B cell (primary cell): ENCODE results near the gene SLC4A1.

Source experiments
- EZH2 ChIP-seq: IDR thresholded peaks from 2 replicates; pipeline ENCODE4 v1.6.1; 2012; ENCODE audit warnings: borderline replicate concordance, low read depth, mild to moderate bottlenecking, moderate library complexity, low read length; ENCODE audit not compliant: insufficient read depth, poor library complexity, severe bottlenecking
- TF ChIP-seq, protein P1 (sequence below): fragments of 200-600 bp; IDR thresholded peaks from one replicate; pipeline ENCODE4 v1.8.0; 2022; ENCODE audit warnings: antibody characterized with exemption, mild to moderate bottlenecking

DNA sequence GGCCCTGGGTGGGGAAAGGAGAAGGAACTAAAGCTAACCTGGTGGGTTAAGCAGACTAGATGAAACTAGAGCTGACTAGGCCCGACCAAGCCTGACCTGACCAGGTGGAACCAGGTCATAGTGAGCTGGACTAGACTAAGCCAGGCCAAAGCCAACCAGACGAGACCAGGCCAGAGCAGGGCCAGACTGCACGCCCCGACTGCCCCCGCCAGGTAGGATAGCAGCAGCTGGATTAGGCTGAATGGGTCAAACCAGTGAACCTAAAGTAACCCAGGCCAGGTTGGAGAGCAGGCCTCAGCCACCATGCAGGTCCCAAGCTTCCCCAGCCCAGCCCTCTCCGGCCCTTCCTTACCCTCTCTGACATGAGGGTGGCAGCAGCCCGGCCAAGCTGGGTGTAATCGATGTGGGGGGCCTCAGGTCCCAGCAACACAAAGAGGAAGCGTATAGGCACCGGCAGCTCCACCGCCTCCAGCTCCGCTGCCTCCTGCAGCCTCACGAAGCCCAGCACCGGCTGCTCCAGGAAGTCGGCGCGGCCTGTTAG is 9.1 kb downstream of the SLC4A1 start:
- no peak for TF ChIP-seq EZH2
- TF ChIP-seq, protein P1, sequence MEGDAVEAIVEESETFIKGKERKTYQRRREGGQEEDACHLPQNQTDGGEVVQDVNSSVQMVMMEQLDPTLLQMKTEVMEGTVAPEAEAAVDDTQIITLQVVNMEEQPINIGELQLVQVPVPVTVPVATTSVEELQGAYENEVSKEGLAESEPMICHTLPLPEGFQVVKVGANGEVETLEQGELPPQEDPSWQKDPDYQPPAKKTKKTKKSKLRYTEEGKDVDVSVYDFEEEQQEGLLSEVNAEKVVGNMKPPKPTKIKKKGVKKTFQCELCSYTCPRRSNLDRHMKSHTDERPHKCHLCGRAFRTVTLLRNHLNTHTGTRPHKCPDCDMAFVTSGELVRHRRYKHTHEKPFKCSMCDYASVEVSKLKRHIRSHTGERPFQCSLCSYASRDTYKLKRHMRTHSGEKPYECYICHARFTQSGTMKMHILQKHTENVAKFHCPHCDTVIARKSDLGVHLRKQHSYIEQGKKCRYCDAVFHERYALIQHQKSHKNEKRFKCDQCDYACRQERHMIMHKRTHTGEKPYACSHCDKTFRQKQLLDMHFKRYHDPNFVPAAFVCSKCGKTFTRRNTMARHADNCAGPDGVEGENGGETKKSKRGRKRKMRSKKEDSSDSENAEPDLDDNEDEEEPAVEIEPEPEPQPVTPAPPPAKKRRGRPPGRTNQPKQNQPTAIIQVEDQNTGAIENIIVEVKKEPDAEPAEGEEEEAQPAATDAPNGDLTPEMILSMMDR, result no peak
